Activated T-cell treated with anti-CD3 and anti-CD28 coated beads, Interleukin-2, amount 50 U/mL, for 4 hours (primary cell): ENCODE measurements around the gene TEX11. TPM values are rescaled to one million over a fixed set of nuclear protein-coding genes. Genes with fewer than 3 reads are reported as not detected.
"Not testable (repeated sequence)": the region's sequence is repeated elsewhere in the genome, so short reads cannot be mapped to it uniquely, and the experiment has no call there.

Source experiments
- ATAC-seq, 2 donors: fragments of 200-7000 bp; cut with Tn5 transposase; one replicate each; pipeline ENCODE4 v1.10.0; 2021
- DNase-seq: peaks from one replicate; pipeline ENCODE4 v3.0.0-alpha.2; 2020
- H3K27me3 Mint-ChIP-seq: one replicate; pipeline ENCODE4 v1.8.0; 2021; ENCODE audit warnings: low read depth, mixed read lengths
- H3K36me3 Mint-ChIP-seq: one replicate; pipeline ENCODE4 v1.8.0; 2022; ENCODE audit warnings: mixed read lengths; ENCODE audit not compliant: insufficient read depth
- H3K4me1 Mint-ChIP-seq: one replicate; pipeline ENCODE4 v1.8.0; 2021; ENCODE audit warnings: low read depth, mixed read lengths
- H3K4me3 Mint-ChIP-seq: one replicate; pipeline ENCODE4 v1.8.0; 2021; ENCODE audit warnings: mild to moderate bottlenecking, moderate library complexity, mixed read lengths
- H3K9me3 Mint-ChIP-seq: one replicate; pipeline ENCODE4 v1.8.0; 2021; ENCODE audit warnings: mixed read lengths
- total RNA-seq, 3 donors: library from RNA; stranded (reverse); gene quantifications; one replicate each; pipeline ENCODE4 v1.2.1, GENCODE V29; 2021

TEX11 gene
- under 1 TPM in 1 of 3 donors, not detected in 2; 0.13 TPM for total RNA-seq

GRCh38 chrX:70908541-70908940 is at the start of gene TEX11:
TSS of gene TEX11 (minus strand) at chrX:70908711. CDS start at chrX:70907789, 922 bp downstream.
- ATAC-seq (no peak), DNase-seq (no peak)
- Mint-ChIP-seq H3K9me3 (no peaks in the 10 kb centered on the region), H3K27me3 (no peaks in the 10 kb centered on the region), H3K36me3 (no peaks in the 10 kb centered on the region), H3K4me3 (no peak within 1 kb of the TSS), H3K4me1 (no peaks in the 10 kb centered on the region)

GRCh38 chrX:70954871-70955270 is 46.4 kb upstream of the TEX11 start:
- Mint-ChIP-seq H3K27me3 (peaks cover 5% of the 10 kb centered on the region), H3K9me3 (no peaks in the 10 kb centered on the region), H3K4me3 (no peak overlapping the region), H3K4me1 (no peaks in the 10 kb centered on the region), H3K36me3 (no peaks in the 10 kb centered on the region)
- ATAC-seq (no peak), DNase-seq (no peak)

GRCh38 chrX:70924294-70924911 is 15.9 kb upstream of the TEX11 start:
- peaks cover 4% of the 10 kb centered on the region for H3K4me1 Mint-ChIP-seq
- no peaks in the 10 kb centered on the region for H3K36me3 Mint-ChIP-seq
- DNase-seq, result no peak
- no peak for ATAC-seq
- no peak overlapping the region for H3K4me3 Mint-ChIP-seq
- H3K9me3 Mint-ChIP-seq, result no peaks in the 10 kb centered on the region
- peaks cover 19% of the 10 kb centered on the region for H3K27me3 Mint-ChIP-seq

- no peak overlapping the region for H3K4me3 Mint-ChIP-seq
- DNase-seq, result no peak
- peaks cover 4% of the 10 kb centered on the region for H3K4me1 Mint-ChIP-seq
- no peaks in the 10 kb centered on the region for H3K9me3 Mint-ChIP-seq
- no peak for ATAC-seq
- peaks cover 19% of the 10 kb centered on the region for H3K27me3 Mint-ChIP-seq
- no peaks in the 10 kb centered on the region for H3K36me3 Mint-ChIP-seq
These were observed 14.4 kb upstream of the TEX11 start for GRCh38 chrX:70922774-70923473.

- Mint-ChIP-seq H3K27me3 (peaks cover 12% of the 10 kb centered on the region), H3K36me3 (no peaks in the 10 kb centered on the region), H3K9me3 (no peaks in the 10 kb centered on the region), H3K4me3 (no peak overlapping the region), H3K4me1 (peaks cover 4% of the 10 kb centered on the region)
- ATAC-seq (no peak), DNase-seq (no peak)
These were observed 13.3 kb upstream of the TEX11 start for GRCh38 chrX:70921709-70922352.

GRCh38 chrX:70916754-70917153 is 8.2 kb upstream of the TEX11 start:
- Mint-ChIP-seq H3K9me3 (no peaks in the 10 kb centered on the region), H3K4me3 (no peak overlapping the region), H3K27me3 (no peaks in the 10 kb centered on the region), H3K36me3 (no peaks in the 10 kb centered on the region), H3K4me1 (no peaks in the 10 kb centered on the region)
- DNase-seq (no peak), ATAC-seq (no peak)

GRCh38 chrX:70907900-70908299 is 611 bp downstream of the TEX11 start:
- no peaks in the 10 kb centered on the region for H3K9me3 Mint-ChIP-seq

GRCh38 chrX:70901465-70901864 is 7.0 kb downstream of the TEX11 start:
- ATAC-seq (no peak), DNase-seq (no peak)
- H3K27me3 Mint-ChIP-seq, result no peaks in the 10 kb centered on the region
- no peaks in the 10 kb centered on the region for H3K4me1 Mint-ChIP-seq
- H3K36me3 Mint-ChIP-seq, result no peaks in the 10 kb centered on the region
- no peaks in the 10 kb centered on the region for H3K9me3 Mint-ChIP-seq
- no peak overlapping the region for H3K4me3 Mint-ChIP-seq

More at GRCh38 chrX:70907900-70908299, 611 bp downstream of the TEX11 start:
- Mint-ChIP-seq H3K27me3 (no peaks in the 10 kb centered on the region), H3K36me3 (no peaks in the 10 kb centered on the region), H3K4me3 (no peak overlapping the region), H3K4me1 (no peaks in the 10 kb centered on the region)
- no peak for ATAC-seq
- no peak for DNase-seq

- H3K9me3 Mint-ChIP-seq, H3K4me3 Mint-ChIP-seq, H3K36me3 Mint-ChIP-seq, H3K4me1 Mint-ChIP-seq, DNase-seq, H3K27me3 Mint-ChIP-seq, ATAC-seq: not testable (repeated sequence)
These were observed 18.1 kb downstream of the TEX11 start for GRCh38 chrX:70890441-70890840.

GRCh38 chrX:70878902-70879301 is 29.6 kb downstream of the TEX11 start:
- H3K4me1 Mint-ChIP-seq, result peaks cover 2% of the 10 kb centered on the region

GRCh38 chrX:70852294-70852693 is 56.2 kb downstream of the TEX11 start:
- H3K4me3 Mint-ChIP-seq, result no peak overlapping the region
- H3K27me3 Mint-ChIP-seq, result no peaks in the 10 kb centered on the region
- DNase-seq, result no peak
- no peaks in the 10 kb centered on the region for H3K4me1 Mint-ChIP-seq
- H3K36me3 Mint-ChIP-seq, result no peaks in the 10 kb centered on the region
- H3K9me3 Mint-ChIP-seq, result no peaks in the 10 kb centered on the region
- ATAC-seq, result no peak

More at GRCh38 chrX:70878902-70879301, 29.6 kb downstream of the TEX11 start:
- H3K9me3 Mint-ChIP-seq, result no peaks in the 10 kb centered on the region
- DNase-seq (no peak), ATAC-seq (no peak)
- no peaks in the 10 kb centered on the region for H3K36me3 Mint-ChIP-seq
- H3K4me3 Mint-ChIP-seq, result no peak overlapping the region
- H3K27me3 Mint-ChIP-seq, result no peaks in the 10 kb centered on the region

- H3K4me3 Mint-ChIP-seq, H3K9me3 Mint-ChIP-seq, DNase-seq, H3K36me3 Mint-ChIP-seq, H3K4me1 Mint-ChIP-seq, H3K27me3 Mint-ChIP-seq, ATAC-seq: not testable (repeated sequence)
These were observed 64.4 kb downstream of the TEX11 start for GRCh38 chrX:70844081-70844480.

- H3K36me3 Mint-ChIP-seq, ATAC-seq, DNase-seq, H3K4me1 Mint-ChIP-seq, H3K27me3 Mint-ChIP-seq, H3K9me3 Mint-ChIP-seq, H3K4me3 Mint-ChIP-seq: not testable (repeated sequence)
These were observed 64.9 kb downstream of the TEX11 start for GRCh38 chrX:70843620-70844019.

- H3K27me3 Mint-ChIP-seq, result no peaks in the 10 kb centered on the region
- no peaks in the 10 kb centered on the region for H3K4me1 Mint-ChIP-seq
- ATAC-seq (no peak), DNase-seq (no peak)
- no peak overlapping the region for H3K4me3 Mint-ChIP-seq
- H3K9me3 Mint-ChIP-seq, result no peaks in the 10 kb centered on the region
- H3K36me3 Mint-ChIP-seq, result no peaks in the 10 kb centered on the region
These were observed 73.9 kb downstream of the TEX11 start for GRCh38 chrX:70834589-70834988.

GRCh38 chrX:70826715-70827114 is 81.8 kb downstream of the TEX11 start:
- Mint-ChIP-seq H3K27me3 (peaks cover 5% of the 10 kb centered on the region), H3K4me3 (no peak overlapping the region), H3K4me1 (no peaks in the 10 kb centered on the region), H3K36me3 (no peaks in the 10 kb centered on the region), H3K9me3 (no peaks in the 10 kb centered on the region)
- no peak for ATAC-seq
- DNase-seq, result no peak
